HL-60 (cell line): ENCODE data around the gene TPD52L1.

Experiments used
- DNase-seq, 2 experiments: peaks; one replicate each; pipeline ENCODE4 v3.0.0-alpha.2; 2010 to 2020; ENCODE audit warnings: low read depth in 1 of 2, low spot score in 1 of 2
- H3K27ac ChIP-seq: fragments of 250-450 bp; sonication (Bioruptor Pico); replicated peaks from 2 replicates; pipeline ENCODE4 v1.5.1; 2020; ENCODE audit warnings: mild to moderate bottlenecking, moderate library complexity
- H3K27me3 ChIP-seq: fragments of 250-450 bp; sonication (Bioruptor Pico); 2 replicates; pipeline ENCODE4 v1.5.1; 2021; ENCODE audit warnings: mild to moderate bottlenecking, moderate library complexity; ENCODE audit not compliant: insufficient read depth, poor library complexity, severe bottlenecking
- H3K4me3 ChIP-seq: replicated peaks from 2 replicates; pipeline ENCODE4 v1.5.1; 2011; ENCODE audit warnings: mild to moderate bottlenecking, control low read depth, low read length; ENCODE audit not compliant: insufficient read depth
- CTCF ChIP-seq: IDR thresholded peaks from one replicate; pipeline ENCODE4 v1.5.1; 2011; ENCODE audit warnings: low read length, control low read depth, inconsistent platforms; ENCODE audit not compliant: insufficient read depth
- GABPA ChIP-seq: IDR thresholded peaks from 2 replicates; pipeline ENCODE4 v1.6.1; 2012; ENCODE audit warnings: low read depth
- POLR2AphosphoS5 ChIP-seq: IDR thresholded peaks from 2 replicates; pipeline ENCODE4 v1.6.1; 2012; ENCODE audit warnings: low read depth
- REST ChIP-seq: IDR thresholded peaks from 2 replicates; pipeline ENCODE4 v1.6.1; 2012; ENCODE audit warnings: low read depth; ENCODE audit not compliant: insufficient replicate concordance
- SPI1 ChIP-seq: IDR thresholded peaks from 2 replicates; pipeline ENCODE4 v1.6.1; 2012; ENCODE audit warnings: low read depth, mild to moderate bottlenecking, borderline replicate concordance

TPD52L1 gene

GRCh38 chr6:125248136-125248535 lies 94.6 kb downstream of the TPD52L1 start:
- TF ChIP-seq REST (no peak), SPI1 (no peak), POLR2AphosphoS5 (no peak), CTCF (no peak), GABPA (no peak)
- no peak for DNase-seq
- H3K27me3 ChIP-seq, result no peaks in the 10 kb centered on the region
- H3K4me3 ChIP-seq, result no peak overlapping the region
- no peak overlapping the region for H3K27ac ChIP-seq

- TF ChIP-seq CTCF, result no peak
- no peak for TF ChIP-seq SPI1
- TF ChIP-seq GABPA, result no peak
- no peak for TF ChIP-seq POLR2AphosphoS5
- TF ChIP-seq REST, result no peak
- no peak for DNase-seq
- no peak overlapping the region for H3K4me3 ChIP-seq
Observed at GRCh38 chr6:125250511-125250910, 96.9 kb downstream of the TPD52L1 start.

GRCh38 chr6:125251516-125252220 lies 98.1 kb downstream of the TPD52L1 start:
- Histone ChIP-seq H3K4me3 (no peak overlapping the region), H3K27ac (no peak overlapping the region), H3K27me3 (no peaks in the 10 kb centered on the region)
- TF ChIP-seq SPI1, result no peak
- no peak for TF ChIP-seq REST
- no peak for TF ChIP-seq GABPA
- TF ChIP-seq POLR2AphosphoS5, result no peak
- TF ChIP-seq CTCF, result no peak
- DNase-seq, result no peak

More at GRCh38 chr6:125250511-125250910, 96.9 kb downstream of the TPD52L1 start:
- Histone ChIP-seq H3K27me3 (no peaks in the 10 kb centered on the region), H3K27ac (no peak overlapping the region)
